GM12874 (cell line): ENCODE measurements around the gene DDX39A.

ENCODE experiments used
- CTCF ChIP-seq: IDR thresholded peaks from 2 replicates; pipeline ENCODE4 v1.5.1; 2011; ENCODE audit warnings: low read depth, mild to moderate bottlenecking, control low read depth, low read length, moderate library complexity; ENCODE audit not compliant: insufficient read depth

DDX39A gene

GRCh38 chr19:14410091-14411051 is 8.8 kb downstream of the DDX39A start:
- no peak for TF ChIP-seq CTCF

GRCh38 chr19:14409146-14410023 is 9.8 kb downstream of the DDX39A start:
- no peak for TF ChIP-seq CTCF

GRCh38 chr19:14408491-14409145 is 10.5 kb downstream of the DDX39A start:
- TF ChIP-seq CTCF: no peak

GRCh38 chr19:14407605-14408484 is 11.3 kb downstream of the DDX39A start:
- TF ChIP-seq CTCF: no peak

GRCh38 chr19:14406645-14407401 is 12.3 kb downstream of the DDX39A start:
- no peak for TF ChIP-seq CTCF
